OCI-LY1 (cell line): ENCODE measurements around the gene HPSE2.

ENCODE experiments used
- CTCF ChIP-seq: fragments of 200-600 bp; sonication (generic), shearing (Covaris generic); IDR thresholded peaks from 2 replicates; pipeline ENCODE4 v1.5.1; 2017; ENCODE audit warnings: mild to moderate bottlenecking, antibody characterized with exemption, low read length, moderate library complexity, mixed read lengths
- EZH2 ChIP-seq: fragments of 200-600 bp; sonication (generic), shearing (Covaris generic); IDR thresholded peaks from 2 replicates; pipeline ENCODE4 v1.8.0; 2017; ENCODE audit warnings: borderline replicate concordance, mixed run types, mild to moderate bottlenecking, antibody characterized with exemption, low read length, moderate library complexity, mixed read lengths

GRCh38 chr10:98458809-98459784, 776.6 kb downstream of the HPSE2 start:
- TF ChIP-seq CTCF (no peak), EZH2 (no peak)
